OCI-LY3 (cell line): ENCODE data around the gene DCC.

ENCODE experiments used
- H2AFZ ChIP-seq: fragments of 200-600, 300-600 bp; shearing (Covaris generic); 2 replicates; pipeline ENCODE4 v1.6.0; 2014; ENCODE audit warnings: antibody characterized with exemption, low read depth, low read length
- H3K27ac ChIP-seq: fragments of 200-600, 300-600 bp; sonication (generic); 2 replicates; pipeline ENCODE4 v1.5.1; 2014; ENCODE audit warnings: mild to moderate bottlenecking, low read length, moderate library complexity, mixed read lengths
- H3K27me3 ChIP-seq: fragments of 200-600, 300-600 bp; sonication (generic); 2 replicates; pipeline ENCODE4 v1.6.1; 2014; ENCODE audit warnings: low read depth, low read length, mixed read lengths
- H3K36me3 ChIP-seq: fragments of 200-600, 300-600 bp; sonication (generic); replicated peaks from 2 replicates; pipeline ENCODE3; 2014; ENCODE audit warnings: low read depth, low read length, mixed read lengths
- H3K4me1 ChIP-seq: fragments of 300-600, 200-600 bp; sonication (generic); 2 replicates; pipeline ENCODE4 v1.6.1; 2014; ENCODE audit warnings: low read length, mixed read lengths
- H3K4me2 ChIP-seq: fragments of 200-600, 300-600 bp; sonication (generic); 2 replicates; pipeline ENCODE4 v1.6.1; 2014; ENCODE audit warnings: low read length, mixed read lengths
- H3K4me3 ChIP-seq: fragments of 300-600, 200-600 bp; sonication (generic); 2 replicates; pipeline ENCODE4 v1.5.1; 2014; ENCODE audit warnings: antibody characterized with exemption, mild to moderate bottlenecking, low read length, moderate library complexity
- H3K79me2 ChIP-seq: fragments of 300-600, 200-600 bp; shearing (Covaris generic); 2 replicates; pipeline ENCODE4 v1.6.1; 2014; ENCODE audit warnings: mild to moderate bottlenecking, low read length, mixed read lengths
- H3K9ac ChIP-seq: fragments of 300-600, 200-600 bp; shearing (Covaris generic); 2 replicates; pipeline ENCODE4 v1.6.0; 2014; ENCODE audit warnings: mild to moderate bottlenecking, low read length, moderate library complexity
- H3K9me3 ChIP-seq: fragments of 200-600, 300-600 bp; shearing (Covaris generic); 2 replicates; pipeline ENCODE4 v1.6.1; 2014; ENCODE audit warnings: low read length, mixed read lengths; ENCODE audit not compliant: insufficient read depth
- H4K20me1 ChIP-seq: fragments of 200-600, 300-600 bp; sonication (generic); 2 replicates; pipeline ENCODE4 v1.6.1; 2016; ENCODE audit warnings: low read length, mixed read lengths; ENCODE audit not compliant: insufficient read depth
- EZH2phosphoT487 ChIP-seq: fragments of 200-600 bp; shearing (Covaris generic); IDR thresholded peaks from 2 replicates; pipeline ENCODE4 v1.6.1; 2018; ENCODE audit warnings: antibody characterized with exemption, mixed run types, low read depth
- TF ChIP-seq, protein P1 (sequence below): fragments of 200-600, 300-600 bp; sonication (generic); IDR thresholded peaks from 2 replicates; pipeline ENCODE4 v1.5.1; 2014; ENCODE audit warnings: antibody characterized with exemption, low read length, low read depth

DCC gene

DNA sequence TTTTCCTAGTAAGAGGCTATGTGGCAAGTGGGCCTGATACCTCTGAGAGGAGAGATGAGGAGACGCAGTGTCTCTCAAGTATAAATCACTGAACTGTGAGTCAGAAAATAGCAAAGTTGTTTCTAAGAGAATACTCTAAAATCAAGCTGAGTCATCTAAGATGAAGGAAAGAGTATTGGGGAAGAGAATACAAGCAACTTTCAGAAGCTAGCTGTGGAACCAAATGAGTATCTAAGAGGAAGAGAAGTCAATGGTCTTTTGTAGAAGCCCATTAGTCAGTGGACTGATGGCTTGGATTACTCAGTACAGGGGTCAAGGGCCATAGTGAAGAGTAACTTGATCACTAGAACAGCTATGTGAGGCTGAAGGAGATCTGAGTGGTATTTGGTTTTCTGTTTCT, 2.7 kb upstream of the DCC start:
- Histone ChIP-seq H3K27ac (no peak overlapping the region), H3K79me2 (no peaks in the 10 kb centered on the region), H3K9me3 (no peaks in the 10 kb centered on the region), H3K27me3 (peaks cover 11% of the 10 kb centered on the region; the same call in 1 of the 2 replicates), H3K4me1 (peaks cover 8% of the 10 kb centered on the region), H2AFZ (no peak overlapping the region), H3K36me3 (no peaks in the 10 kb centered on the region), H3K4me2 (no peak overlapping the region), H4K20me1 (no peaks in the 10 kb centered on the region), H3K4me3 (no peak overlapping the region), H3K9ac (no peak overlapping the region)
- no peak for TF ChIP-seq EZH2phosphoT487
- TF ChIP-seq, protein P1, sequence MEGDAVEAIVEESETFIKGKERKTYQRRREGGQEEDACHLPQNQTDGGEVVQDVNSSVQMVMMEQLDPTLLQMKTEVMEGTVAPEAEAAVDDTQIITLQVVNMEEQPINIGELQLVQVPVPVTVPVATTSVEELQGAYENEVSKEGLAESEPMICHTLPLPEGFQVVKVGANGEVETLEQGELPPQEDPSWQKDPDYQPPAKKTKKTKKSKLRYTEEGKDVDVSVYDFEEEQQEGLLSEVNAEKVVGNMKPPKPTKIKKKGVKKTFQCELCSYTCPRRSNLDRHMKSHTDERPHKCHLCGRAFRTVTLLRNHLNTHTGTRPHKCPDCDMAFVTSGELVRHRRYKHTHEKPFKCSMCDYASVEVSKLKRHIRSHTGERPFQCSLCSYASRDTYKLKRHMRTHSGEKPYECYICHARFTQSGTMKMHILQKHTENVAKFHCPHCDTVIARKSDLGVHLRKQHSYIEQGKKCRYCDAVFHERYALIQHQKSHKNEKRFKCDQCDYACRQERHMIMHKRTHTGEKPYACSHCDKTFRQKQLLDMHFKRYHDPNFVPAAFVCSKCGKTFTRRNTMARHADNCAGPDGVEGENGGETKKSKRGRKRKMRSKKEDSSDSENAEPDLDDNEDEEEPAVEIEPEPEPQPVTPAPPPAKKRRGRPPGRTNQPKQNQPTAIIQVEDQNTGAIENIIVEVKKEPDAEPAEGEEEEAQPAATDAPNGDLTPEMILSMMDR = no peak

DNA sequence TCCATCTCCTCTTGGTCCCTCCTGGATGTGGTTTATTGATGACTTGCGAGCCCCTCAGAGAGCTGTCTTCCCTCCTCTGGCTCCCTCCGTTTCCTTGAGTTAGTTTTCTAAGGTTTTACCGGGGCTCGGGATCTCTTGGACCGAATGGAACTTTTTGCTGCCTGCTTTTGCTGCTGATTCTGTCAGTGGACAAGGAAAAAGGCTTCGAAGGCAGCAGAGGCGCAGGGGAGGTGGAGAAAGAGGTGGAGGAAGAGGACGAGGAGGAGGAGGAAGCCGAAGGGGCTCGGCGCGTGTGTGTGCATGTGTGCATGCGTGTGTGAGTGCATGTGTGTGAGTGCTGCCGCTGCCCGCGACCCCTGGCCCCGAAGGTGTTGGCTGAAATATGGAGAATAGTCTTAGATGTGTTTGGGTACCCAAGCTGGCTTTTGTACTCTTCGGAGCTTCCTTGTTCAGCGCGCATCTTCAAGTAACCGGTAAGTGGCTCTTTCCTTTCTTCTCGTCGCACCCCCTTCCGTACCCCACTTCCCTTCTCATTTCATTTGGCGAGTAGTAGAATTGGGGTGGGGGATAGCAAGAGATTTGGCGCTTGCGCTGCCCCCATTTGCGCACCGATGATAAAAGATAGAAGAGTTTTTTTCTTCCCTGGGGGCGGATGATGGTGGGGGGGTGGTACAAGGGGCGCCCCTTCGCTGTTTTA, 557 bp downstream of the DCC start:
- Histone ChIP-seq H4K20me1 (no peaks in the 10 kb centered on the region), H2AFZ (no peak overlapping the region), H3K4me2 (no peak overlapping the region), H3K4me1 (peaks cover 12% of the 10 kb centered on the region), H3K9me3 (no peaks in the 10 kb centered on the region), H3K4me3 (no peak overlapping the region), H3K79me2 (no peaks in the 10 kb centered on the region), H3K27me3 (peaks cover 14% of the 10 kb centered on the region), H3K9ac (no peak overlapping the region), H3K27ac (no peak overlapping the region), H3K36me3 (no peaks in the 10 kb centered on the region)
- TF ChIP-seq, protein P1 = no peak
- TF ChIP-seq EZH2phosphoT487 = no peak

DNA sequence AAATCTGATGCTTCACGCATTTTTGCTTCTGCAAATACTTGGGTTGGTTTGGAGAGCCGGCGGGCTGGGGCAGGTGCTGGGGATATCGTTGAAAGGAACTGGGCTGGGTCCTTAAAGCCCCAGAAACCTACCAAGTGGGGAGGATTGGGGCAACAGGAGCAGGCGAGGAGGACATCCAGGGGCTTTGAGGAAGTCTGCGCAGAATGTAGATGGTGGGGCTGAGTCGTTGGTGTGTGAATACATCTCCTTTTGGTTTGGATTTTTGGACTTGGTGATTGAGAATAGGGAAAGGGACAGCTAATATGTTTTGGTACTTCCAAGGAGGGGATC, 1.1 kb downstream of the DCC start:
- Histone ChIP-seq H3K27ac (no peak overlapping the region), H3K36me3 (no peaks in the 10 kb centered on the region), H3K4me3 (no peak overlapping the region), H2AFZ (no peak overlapping the region), H3K9me3 (no peaks in the 10 kb centered on the region), H3K4me2 (no peak overlapping the region), H3K9ac (no peak overlapping the region), H3K79me2 (no peaks in the 10 kb centered on the region), H4K20me1 (no peaks in the 10 kb centered on the region), H3K27me3 (peaks cover 14% of the 10 kb centered on the region), H3K4me1 (peaks cover 12% of the 10 kb centered on the region)
- TF ChIP-seq, protein P1 = no peak
- TF ChIP-seq EZH2phosphoT487 = no peak

DNA sequence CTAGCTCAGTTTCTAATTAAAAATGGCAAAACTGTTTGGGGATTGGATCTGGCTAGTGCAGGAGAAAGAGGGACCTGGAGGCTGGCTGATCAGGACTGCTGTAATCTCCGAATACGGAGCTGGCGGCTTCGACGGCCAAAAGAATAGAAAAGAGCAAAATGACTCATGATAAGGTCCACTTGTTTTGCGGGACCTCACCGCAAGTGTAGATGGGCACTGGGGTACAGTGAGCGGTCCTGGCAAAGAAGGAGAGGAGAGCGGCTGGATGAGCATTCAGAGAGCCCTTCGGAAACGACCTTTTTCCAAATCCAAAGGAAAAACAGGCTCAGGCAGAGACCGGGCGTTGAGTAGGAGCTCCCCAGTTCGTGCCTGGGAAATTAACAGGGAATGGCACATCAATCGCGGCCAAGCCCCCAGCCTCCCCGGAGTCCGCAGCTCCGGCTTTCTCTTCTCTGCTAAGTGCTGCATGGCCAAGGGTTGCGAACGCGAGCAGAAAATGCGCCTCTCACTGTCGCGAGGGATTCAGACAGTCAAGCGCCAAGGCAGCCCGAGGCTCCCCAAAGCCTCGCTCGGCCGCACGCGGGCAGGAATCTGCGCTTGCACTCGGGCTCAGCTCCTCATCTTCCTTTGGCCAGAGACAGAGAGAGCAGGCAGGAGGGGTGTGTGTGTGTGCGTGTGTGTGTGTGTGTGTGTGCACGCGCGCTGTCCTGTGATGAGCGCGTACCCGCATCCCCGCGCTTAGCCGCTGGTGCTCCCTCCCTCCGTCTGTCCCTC, 1.8 kb downstream of the DCC start:
- H3K4me3 ChIP-seq = no peak overlapping the region
- no peak overlapping the region for H3K27ac ChIP-seq
- no peak overlapping the region for H3K9ac ChIP-seq
- H3K36me3 ChIP-seq = no peaks in the 10 kb centered on the region
- peaks cover 12% of the 10 kb centered on the region for H3K4me1 ChIP-seq
- H3K27me3 ChIP-seq = peaks cover 14% of the 10 kb centered on the region
- no peak for TF ChIP-seq EZH2phosphoT487
- TF ChIP-seq, protein P1 = no peak
- H3K4me2 ChIP-seq = no peak overlapping the region
- H4K20me1 ChIP-seq = no peaks in the 10 kb centered on the region
- H3K9me3 ChIP-seq = no peaks in the 10 kb centered on the region
- no peaks in the 10 kb centered on the region for H3K79me2 ChIP-seq
- no peak overlapping the region for H2AFZ ChIP-seq
